Gastrocnemius medialis (tissue), 4 donors: ENCODE results near the gene ENPP3.

Source experiments
- CTCF ChIP-seq, 5 experiments: fragments of 450-650 bp in 3 of 5; fragments of 200-600 bp in 2 of 5; sonication (generic) in 2 of 5; IDR thresholded peaks in 4 of 5; conservative IDR thresholded peaks in 1 of 5; 1 replicate in 4 of 5; 2 replicates in 1 of 5; pipeline ENCODE4 v1.5.1; 2016 to 2019; ENCODE audit warnings: antibody characterized with exemption in 5 of 5, mild to moderate bottlenecking in 3 of 5, moderate library complexity in 3 of 5
- POLR2A ChIP-seq, 2 donors: fragments of 450-650 bp; IDR thresholded peaks; one replicate each; pipeline ENCODE4 v1.6.1; 2017; ENCODE audit warnings: antibody characterized with exemption in 2 of 2, mild to moderate bottlenecking in 2 of 2, moderate library complexity in 2 of 2

GRCh38 chr6:131789219-131789618 is 152.1 kb downstream of the ENPP3 start:
- TF ChIP-seq CTCF (IDR thresholded peaks at IDR 0.05 in 4 of 5, conservative IDR thresholded peaks at IDR 0.05 in 1 of 5) (no peak), POLR2A (IDR thresholded peaks at IDR 0.05) (no peak)
